GM15510 (cell line): ENCODE measurements around the gene TMEM235.

Experiments
- POLR2A ChIP-seq: IDR thresholded peaks from 3 replicates; pipeline ENCODE4 v1.6.1; 2011; ENCODE audit warnings: borderline replicate concordance; ENCODE audit not compliant: insufficient read length; ENCODE audit errors: extremely low read depth

The TMEM235 gene

GRCh38 chr17:78255953-78256706, 24.7 kb downstream of the TMEM235 start:
- no peak for TF ChIP-seq POLR2A

- TF ChIP-seq POLR2A = no peak
These were observed 25.5 kb downstream of the TMEM235 start for GRCh38 chr17:78256707-78257591.

- no peak for TF ChIP-seq POLR2A
These were observed 26.4 kb downstream of the TMEM235 start for GRCh38 chr17:78257810-78258322.

- no peak for TF ChIP-seq POLR2A
These were observed 27.1 kb downstream of the TMEM235 start for GRCh38 chr17:78258323-78259191.

GRCh38 chr17:78259192-78259554, 27.7 kb downstream of the TMEM235 start:
- no peak for TF ChIP-seq POLR2A

- no peak for TF ChIP-seq POLR2A
These were observed 31.8 kb downstream of the TMEM235 start for GRCh38 chr17:78263063-78263735.

- no peak for TF ChIP-seq POLR2A
These were observed 32.4 kb downstream of the TMEM235 start for GRCh38 chr17:78263736-78264340.

- no peak for TF ChIP-seq POLR2A
These were observed 33.2 kb downstream of the TMEM235 start for GRCh38 chr17:78264590-78264989.

GRCh38 chr17:78265121-78265520, 33.7 kb downstream of the TMEM235 start:
- no peak for TF ChIP-seq POLR2A

GRCh38 chr17:78266231-78266631, 34.8 kb downstream of the TMEM235 start:
- TF ChIP-seq POLR2A = no peak

- no peak for TF ChIP-seq POLR2A
These were observed 35.3 kb downstream of the TMEM235 start for GRCh38 chr17:78266771-78267170.

GRCh38 chr17:78267253-78268073, 36.0 kb downstream of the TMEM235 start:
- TF ChIP-seq POLR2A = no peak

- no peak for TF ChIP-seq POLR2A
These were observed 36.9 kb downstream of the TMEM235 start for GRCh38 chr17:78268191-78268874.
